PFSK-1 (cell line): ENCODE data around the gene GABRR1. TPM values are rescaled to one million over a fixed set of nuclear protein-coding genes. Genes with fewer than 3 reads are reported as not detected.
A peak's percentile ranks its signal among the peaks of the same experiment; 100 is the strongest.

Source experiments
- FOXP2 ChIP-seq: optimal IDR thresholded peaks from 2 replicates; pipeline ENCODE3; 2011; ENCODE audit warnings: borderline replicate concordance, control low read depth, inconsistent platforms; ENCODE audit not compliant: insufficient read depth; ENCODE audit errors: extremely low read length, extremely low read depth
- POLR2AphosphoS5 ChIP-seq: IDR thresholded peaks from 2 replicates; pipeline ENCODE4 v1.6.1; 2012; ENCODE audit warnings: low read depth, mild to moderate bottlenecking, control low read depth, low read length, moderate library complexity
- REST ChIP-seq, 2 experiments: IDR thresholded peaks; 2 replicates each; pipeline versions ENCODE4 v1.6.1 to v1.8.0; 2011 to 2012; ENCODE audit warnings: low read depth in 2 of 2, low read length in 2 of 2, control low read depth in 1 of 2, inconsistent platforms in 1 of 2, mild to moderate bottlenecking in 1 of 2, moderate library complexity in 1 of 2; ENCODE audit not compliant: insufficient read depth in 1 of 2
- SIN3A ChIP-seq: IDR thresholded peaks from 2 replicates; pipeline ENCODE4 v1.6.1; 2012; ENCODE audit warnings: mild to moderate bottlenecking, low read length, moderate library complexity, borderline replicate concordance; ENCODE audit not compliant: insufficient read depth
- TAF1 ChIP-seq: IDR thresholded peaks from 2 replicates; pipeline ENCODE4 v1.6.1; 2012; ENCODE audit warnings: low read length, control low read depth, borderline replicate concordance; ENCODE audit not compliant: insufficient read depth
- polyA plus RNA-seq: library from polyadenylated mRNA; unstranded; fragments of >200 nt; gene quantifications from one replicate; pipeline ENCODE4 v1.2.1, GENCODE V29; 2012; ENCODE audit warnings: low read depth, missing spikeins; ENCODE audit not compliant: insufficient read length

GABRR1 gene
- polyA plus RNA-seq, result not detected

- TF ChIP-seq SIN3A (no peak), TAF1 (peak; percentile 51; the same call in 1 of the 2 replicates), REST (IDR thresholded peaks at IDR 0.05; ENCODE audit: insufficient read depth in 1 of 2, low read depth in 2 of 2, low read length in 2 of 2) (peak in 1 of 2 experiments; percentile 51; a peak in 1 of 4 replicates)
Measured at GRCh38 chr6:89217299-89217910, at the start of gene GABRR1. Gene GABRR1 (minus strand): TSS chr6:89217358. CDS start chr6:89217322, 36 bp downstream.

- TF ChIP-seq TAF1 (no peak), POLR2AphosphoS5 (no peak), REST (IDR thresholded peaks at IDR 0.05; ENCODE audit: insufficient read depth in 1 of 2, low read depth in 2 of 2, low read length in 2 of 2) (no peak), FOXP2 (no peak), SIN3A (no peak)
Measured at GRCh38 chr6:89264296-89264695, 47.1 kb upstream of the GABRR1 start.

- TF ChIP-seq SIN3A (no peak), TAF1 (no peak), POLR2AphosphoS5 (no peak), FOXP2 (no peak), REST (IDR thresholded peaks at IDR 0.05; ENCODE audit: insufficient read depth in 1 of 2, low read depth in 2 of 2, low read length in 2 of 2) (no peak)
Measured at GRCh38 chr6:89260832-89261231, 43.7 kb upstream of the GABRR1 start.

- no peak for TF ChIP-seq TAF1
Measured at GRCh38 chr6:89260310-89260709, 43.2 kb upstream of the GABRR1 start.

GRCh38 chr6:89258912-89259311 is 41.8 kb upstream of the GABRR1 start:
- TF ChIP-seq FOXP2 (no peak), TAF1 (no peak), REST (IDR thresholded peaks at IDR 0.05; ENCODE audit: insufficient read depth in 1 of 2, low read depth in 2 of 2, low read length in 2 of 2) (no peak), SIN3A (no peak), POLR2AphosphoS5 (no peak)
